ENCODE results near the gene SPIRE2.

SPIRE2 gene

DNA sequence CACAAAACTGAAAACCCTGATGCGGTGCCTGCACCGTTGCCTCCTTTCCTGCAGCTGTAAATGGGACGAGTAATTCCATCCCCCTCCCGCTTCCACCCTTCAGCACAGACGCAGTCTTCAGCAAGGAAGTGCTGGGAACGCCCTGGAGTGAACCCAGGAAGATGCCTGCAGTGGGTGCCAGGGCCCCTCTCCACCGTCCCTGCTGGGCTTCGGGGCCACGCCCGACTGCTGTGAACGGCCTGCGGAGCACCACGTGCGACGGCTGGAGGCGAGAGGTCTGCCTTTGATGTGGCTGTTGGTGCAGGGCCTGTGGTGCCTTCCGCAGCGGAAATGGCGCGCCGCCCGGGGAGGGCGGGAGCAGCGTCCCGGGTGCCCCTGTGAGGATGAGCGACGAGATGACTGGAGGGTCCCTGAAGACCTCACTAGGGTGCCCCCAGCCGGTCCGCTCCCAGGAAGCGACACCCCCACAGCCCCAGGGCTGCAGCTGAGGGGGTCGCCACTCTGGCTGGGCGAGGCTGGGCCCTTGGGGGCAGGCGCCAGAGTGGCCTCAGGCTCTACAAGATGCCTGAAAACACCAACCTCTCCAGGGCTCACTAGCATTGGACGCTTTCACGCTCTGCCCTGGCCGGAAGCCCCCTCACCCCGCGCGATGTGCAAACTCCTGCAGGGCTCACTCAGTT, 89.6 kb downstream of the SPIRE2 start:
- Histone ChIP-seq H3K27me3 (replicated peaks) (no peaks in the 10 kb centered on the region), H3K36me3 (replicated peaks) (peaks cover 3% of the 10 kb centered on the region), H3K27ac (peak overlapping the region; percentile 14), H3K4me3 (ENCODE audit: low read depth, low read length) (peak overlapping the region; percentile 49)
- in situ Hi-C loops (cut with HindIII; ENCODE audit: low pct_ligation_motif_present, low sequenced_read_pairs): no loop called here
- DNase-seq: peak; percentile 79
- TF ChIP-seq, protein P1, sequence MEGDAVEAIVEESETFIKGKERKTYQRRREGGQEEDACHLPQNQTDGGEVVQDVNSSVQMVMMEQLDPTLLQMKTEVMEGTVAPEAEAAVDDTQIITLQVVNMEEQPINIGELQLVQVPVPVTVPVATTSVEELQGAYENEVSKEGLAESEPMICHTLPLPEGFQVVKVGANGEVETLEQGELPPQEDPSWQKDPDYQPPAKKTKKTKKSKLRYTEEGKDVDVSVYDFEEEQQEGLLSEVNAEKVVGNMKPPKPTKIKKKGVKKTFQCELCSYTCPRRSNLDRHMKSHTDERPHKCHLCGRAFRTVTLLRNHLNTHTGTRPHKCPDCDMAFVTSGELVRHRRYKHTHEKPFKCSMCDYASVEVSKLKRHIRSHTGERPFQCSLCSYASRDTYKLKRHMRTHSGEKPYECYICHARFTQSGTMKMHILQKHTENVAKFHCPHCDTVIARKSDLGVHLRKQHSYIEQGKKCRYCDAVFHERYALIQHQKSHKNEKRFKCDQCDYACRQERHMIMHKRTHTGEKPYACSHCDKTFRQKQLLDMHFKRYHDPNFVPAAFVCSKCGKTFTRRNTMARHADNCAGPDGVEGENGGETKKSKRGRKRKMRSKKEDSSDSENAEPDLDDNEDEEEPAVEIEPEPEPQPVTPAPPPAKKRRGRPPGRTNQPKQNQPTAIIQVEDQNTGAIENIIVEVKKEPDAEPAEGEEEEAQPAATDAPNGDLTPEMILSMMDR (IDR thresholded peaks at IDR 0.05; ENCODE audit: low read depth, low read length, missing control alignments): no peak

DNA sequence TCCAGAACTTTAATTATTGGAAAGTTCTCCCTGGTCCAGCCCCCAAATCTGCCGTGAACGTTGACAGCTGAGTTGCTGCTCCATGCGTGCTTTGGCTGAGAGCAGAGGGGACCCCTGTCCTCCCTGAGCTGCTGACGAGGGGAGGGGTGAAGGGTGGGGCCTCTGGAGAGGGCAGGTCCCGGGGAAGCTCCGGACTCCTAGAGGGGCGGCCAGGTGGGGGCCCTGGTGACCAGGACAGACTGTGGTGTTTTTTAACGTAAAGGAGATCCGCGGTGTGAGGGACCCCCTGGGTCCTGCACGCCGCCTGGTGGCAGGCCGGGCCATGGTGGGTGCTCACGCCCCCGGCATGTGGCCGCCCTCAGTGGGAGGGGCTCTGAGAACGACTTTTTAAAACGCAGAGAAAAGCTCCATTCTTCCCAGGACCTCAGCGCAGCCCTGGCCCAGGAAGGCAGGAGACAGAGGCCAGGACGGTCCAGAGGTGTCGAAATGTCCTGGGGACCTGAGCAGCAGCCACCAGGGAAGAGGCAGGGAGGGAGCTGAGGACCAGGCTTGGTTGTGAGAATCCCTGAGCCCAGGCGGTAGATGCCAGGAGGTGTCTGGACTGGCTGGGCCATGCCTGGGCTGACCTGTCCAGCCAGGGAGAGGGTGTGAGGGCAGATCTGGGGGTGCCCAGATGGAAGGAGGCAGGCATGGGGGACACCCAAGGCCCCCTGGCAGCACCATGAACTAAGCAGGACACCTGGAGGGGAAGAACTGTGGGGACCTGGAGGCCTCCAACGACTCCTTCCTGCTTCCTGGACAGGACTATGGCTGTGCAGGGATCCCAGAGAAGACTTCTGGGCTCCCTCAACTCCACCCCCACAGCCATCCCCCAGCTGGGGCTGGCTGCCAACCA, 90.4 kb downstream of the SPIRE2 start, which contains the start of gene MC1R:
TSS of gene MC1R (plus strand) at position 410 of the 895 bp plus-strand sequence. CDS start at position 807, 397 bp downstream.
- in situ Hi-C loops (cut with HindIII; ENCODE audit: low pct_ligation_motif_present, low sequenced_read_pairs): no loop called here

DNA sequence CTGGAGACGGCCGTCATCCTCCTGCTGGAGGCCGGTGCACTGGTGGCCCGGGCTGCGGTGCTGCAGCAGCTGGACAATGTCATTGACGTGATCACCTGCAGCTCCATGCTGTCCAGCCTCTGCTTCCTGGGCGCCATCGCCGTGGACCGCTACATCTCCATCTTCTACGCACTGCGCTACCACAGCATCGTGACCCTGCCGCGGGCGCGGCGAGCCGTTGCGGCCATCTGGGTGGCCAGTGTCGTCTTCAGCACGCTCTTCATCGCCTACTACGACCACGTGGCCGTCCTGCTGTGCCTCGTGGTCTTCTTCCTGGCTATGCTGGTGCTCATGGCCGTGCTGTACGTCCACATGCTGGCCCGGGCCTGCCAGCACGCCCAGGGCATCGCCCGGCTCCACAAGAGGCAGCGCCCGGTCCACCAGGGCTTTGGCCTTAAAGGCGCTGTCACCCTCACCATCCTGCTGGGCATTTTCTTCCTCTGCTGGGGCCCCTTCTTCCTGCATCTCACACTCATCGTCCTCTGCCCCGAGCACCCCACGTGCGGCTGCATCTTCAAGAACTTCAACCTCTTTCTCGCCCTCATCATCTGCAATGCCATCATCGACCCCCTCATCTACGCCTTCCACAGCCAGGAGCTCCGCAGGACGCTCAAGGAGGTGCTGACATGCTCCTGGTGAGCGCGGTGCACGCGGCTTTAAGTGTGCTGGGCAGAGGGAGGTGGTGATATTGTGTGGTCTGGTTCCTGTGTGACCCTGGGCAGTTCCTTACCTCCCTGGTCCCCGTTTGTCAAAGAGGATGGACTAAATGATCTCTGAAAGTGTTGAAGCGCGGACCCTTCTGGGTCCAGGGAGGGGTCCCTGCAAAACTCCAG, 91.5 kb downstream of the SPIRE2 start:
- TF ChIP-seq, protein P1 (IDR thresholded peaks at IDR 0.05; ENCODE audit: low read depth, low read length, missing control alignments): no peak
- no peak overlapping the region for H3K27ac ChIP-seq
- H3K27me3 ChIP-seq (replicated peaks): no peaks in the 10 kb centered on the region
- no peak overlapping the region for H3K4me3 ChIP-seq (ENCODE audit: low read depth, low read length)
- in situ Hi-C loops (cut with HindIII; ENCODE audit: low pct_ligation_motif_present, low sequenced_read_pairs): no loop called here
- DNase-seq: no peak
- no peaks in the 10 kb centered on the region for H3K36me3 ChIP-seq (replicated peaks)

More for the DNA sequence above, 90.4 kb downstream of the SPIRE2 start, which contains the start of gene MC1R:
- H3K36me3 ChIP-seq (replicated peaks): no peaks in the 10 kb centered on the region
- peak; percentile 16 for DNase-seq
- H3K4me3 ChIP-seq (ENCODE audit: low read depth, low read length): peak within 1 kb of the TSS; percentile 49
- H3K27me3 ChIP-seq (replicated peaks): no peaks in the 10 kb centered on the region
- peak within 1 kb of the TSS; percentile 14 for H3K27ac ChIP-seq
- TF ChIP-seq, protein P1 (IDR thresholded peaks at IDR 0.05; ENCODE audit: low read depth, low read length, missing control alignments): peak; percentile 78

DNA sequence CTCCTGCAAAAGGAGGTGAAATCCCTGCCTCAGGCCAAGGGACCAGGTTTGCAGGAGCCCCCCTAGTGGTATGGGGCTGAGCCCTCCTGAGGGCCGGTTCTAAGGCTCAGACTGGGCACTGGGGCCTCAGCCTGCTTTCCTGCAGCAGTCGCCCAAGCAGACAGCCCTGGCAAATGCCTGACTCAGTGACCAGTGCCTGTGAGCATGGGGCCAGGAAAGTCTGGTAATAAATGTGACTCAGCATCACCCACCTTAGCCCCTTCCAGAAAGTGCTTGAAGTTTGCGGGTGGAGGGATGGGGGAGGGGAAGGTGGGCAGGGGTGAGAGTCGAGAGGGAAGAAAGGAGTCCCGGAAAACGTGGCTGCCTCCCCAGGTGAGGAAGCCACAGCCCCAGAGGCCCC, 92.4 kb downstream of the SPIRE2 start:
- TF ChIP-seq, protein P1 (IDR thresholded peaks at IDR 0.05; ENCODE audit: low read depth, low read length, missing control alignments): no peak
- no peak for DNase-seq
- H3K27me3 ChIP-seq (replicated peaks): no peaks in the 10 kb centered on the region
- H3K27ac ChIP-seq: peak overlapping the region; percentile 98
- H3K36me3 ChIP-seq (replicated peaks): no peaks in the 10 kb centered on the region
- H3K4me3 ChIP-seq (ENCODE audit: low read depth, low read length): no peak overlapping the region
- in situ Hi-C loops (cut with HindIII; ENCODE audit: low pct_ligation_motif_present, low sequenced_read_pairs): no loop called here
